Karpas-422 (cell line): ENCODE measurements around the gene NCLN. TPM values are rescaled to one million over a fixed set of nuclear protein-coding genes. Genes with fewer than 3 reads are reported as not detected.

Experiments
- DNase-seq: peaks from one replicate; pipeline ENCODE4 v3.0.0-alpha.2; 2015
- H2AFZ ChIP-seq: fragments of 200-600 bp; sonication (generic); 2 replicates; pipeline ENCODE4 v1.6.1; 2014; ENCODE audit warnings: antibody characterized with exemption, low read length, mixed read lengths
- H3K27ac ChIP-seq: fragments of 200-600 bp; sonication (generic); 2 replicates; pipeline ENCODE4 v1.5.1; 2014; ENCODE audit warnings: mild to moderate bottlenecking, low read length, moderate library complexity
- H3K27me3 ChIP-seq: fragments of 200-600 bp; sonication (generic); 2 replicates; pipeline ENCODE4 v1.6.1; 2014; ENCODE audit warnings: low read length, mixed read lengths
- H3K36me3 ChIP-seq: fragments of 200-600 bp; sonication (generic); 2 replicates; pipeline ENCODE4 v1.6.1; 2014; ENCODE audit warnings: low read length, mixed read lengths; ENCODE audit not compliant: insufficient read depth
- H3K4me1 ChIP-seq: fragments of 200-600 bp; sonication (generic); 2 replicates; pipeline ENCODE4 v1.6.1; 2014; ENCODE audit warnings: mild to moderate bottlenecking, low read length, mixed read lengths
- H3K4me2 ChIP-seq: fragments of 200-600 bp; sonication (generic); 2 replicates; pipeline ENCODE4 v1.6.1; 2014; ENCODE audit warnings: low read length, low read depth, mild to moderate bottlenecking; ENCODE audit not compliant: poor library complexity, severe bottlenecking
- H3K4me3 ChIP-seq: fragments of 200-600 bp; sonication (generic); 2 replicates; pipeline ENCODE4 v1.5.1; 2014; ENCODE audit warnings: mild to moderate bottlenecking, antibody characterized with exemption, low read length, mixed read lengths
- H3K79me2 ChIP-seq: fragments of 200-600 bp; sonication (generic); 2 replicates; pipeline ENCODE4 v1.6.1; 2014; ENCODE audit warnings: mild to moderate bottlenecking, low read length, mixed read lengths
- H3K9ac ChIP-seq: fragments of 200-600 bp; sonication (generic); 2 replicates; pipeline ENCODE4 v1.6.0; 2014; ENCODE audit warnings: low read length
- H3K9me2 ChIP-seq: fragments of 200-600 bp; sonication (generic), shearing (Covaris generic); replicated peaks from 2 replicates; pipeline ENCODE4 v1.6.0; 2014; ENCODE audit warnings: mild to moderate bottlenecking, low read length, moderate library complexity; ENCODE audit not compliant: insufficient read depth
- H3K9me3 ChIP-seq: fragments of 300-700, 200-600 bp; sonication (generic); 2 replicates; pipeline ENCODE4 v1.6.1; 2014; ENCODE audit warnings: low read length, mixed read lengths
- H4K20me1 ChIP-seq: fragments of 200-600 bp; sonication (generic); 2 replicates; pipeline ENCODE4 v1.6.1; 2014; ENCODE audit warnings: mild to moderate bottlenecking, antibody characterized with exemption, low read length, low read depth; ENCODE audit not compliant: insufficient read depth
- total RNA-seq: library from RNA; depleted of rRNA; stranded (reverse); fragments of >200 nt; shearing (Covaris generic); gene quantifications from 2 replicates; pipeline ENCODE4 v1.2.3, GENCODE V29; 2014; ENCODE audit warnings: low replicate concordance

NCLN gene
- total RNA-seq, 1 experiment from 2014 or later: 37.6 TPM

DNA sequence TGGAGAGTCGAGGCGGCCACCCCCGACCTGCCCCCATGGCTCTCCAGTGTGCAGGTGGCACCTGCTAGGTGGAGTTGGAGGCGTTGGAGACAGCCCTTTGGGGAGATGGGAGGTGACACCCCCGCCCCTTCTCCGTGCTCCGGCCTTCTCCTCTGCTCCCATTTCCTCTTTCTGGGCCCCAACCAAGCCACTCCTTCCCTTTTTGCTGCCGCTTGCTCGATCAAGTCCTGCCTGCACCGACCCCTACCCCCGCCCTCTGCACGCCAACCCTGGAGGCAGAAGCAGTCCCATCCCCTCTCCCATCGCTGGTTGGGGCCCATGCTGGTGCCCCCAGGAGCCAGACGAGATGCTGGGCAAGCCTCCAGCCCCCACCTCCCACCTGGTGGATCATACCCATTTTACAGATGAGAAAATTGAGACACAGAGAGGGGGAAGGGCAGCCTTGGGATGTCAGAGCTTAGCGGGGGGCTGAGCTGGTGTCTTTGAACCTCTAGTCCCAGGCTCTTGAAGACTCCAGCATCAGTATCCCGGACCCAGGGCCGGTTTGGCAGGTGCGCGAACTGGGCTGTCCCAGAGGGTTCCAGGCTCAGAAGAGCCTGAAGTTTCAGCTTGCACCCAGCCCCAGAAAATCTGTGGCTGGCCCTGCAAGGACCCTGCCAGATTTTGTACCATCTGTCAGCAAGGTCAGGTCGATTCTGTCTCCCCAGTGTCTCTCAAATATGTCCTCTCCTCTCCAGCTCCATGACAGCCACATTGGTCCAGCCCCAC lies 39.6 kb upstream of the NCLN start:
- Histone ChIP-seq H3K36me3 (no peaks in the 10 kb centered on the region), H3K9ac (no peak overlapping the region), H3K27ac (no peak overlapping the region), H4K20me1 (no peaks in the 10 kb centered on the region), H3K4me1 (no peaks in the 10 kb centered on the region), H3K27me3 (no peaks in the 10 kb centered on the region), H3K4me2 (no peak overlapping the region), H2AFZ (no peak overlapping the region), H3K9me3 (no peaks in the 10 kb centered on the region), H3K9me2 (no peaks in the 10 kb centered on the region), H3K79me2 (no peaks in the 10 kb centered on the region), H3K4me3 (no peak overlapping the region)
- DNase-seq: peak; percentile 50

DNA sequence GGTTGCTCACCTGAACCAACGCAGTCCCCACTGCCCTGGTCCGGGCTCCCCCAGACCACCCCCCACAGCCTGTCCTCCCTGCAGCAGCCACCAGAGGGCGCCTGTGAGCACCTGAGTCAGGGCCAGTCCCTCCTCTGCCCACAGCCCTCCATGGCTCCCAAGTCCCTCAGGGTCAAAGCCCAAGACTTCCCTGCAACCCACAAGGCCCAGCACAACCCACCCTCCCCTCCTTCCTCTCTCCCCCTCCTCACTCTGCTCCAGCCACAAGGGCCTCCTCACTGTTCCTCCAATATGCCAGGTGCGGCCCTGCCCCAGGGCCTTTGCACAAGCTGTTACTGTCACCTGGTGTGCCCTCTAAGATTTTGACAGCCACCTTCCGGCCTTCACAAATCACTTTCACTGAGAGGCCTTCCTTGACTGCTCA lies 39.0 kb upstream of the NCLN start:
- Histone ChIP-seq H3K4me3 (no peak overlapping the region), H4K20me1 (no peaks in the 10 kb centered on the region), H3K27me3 (no peaks in the 10 kb centered on the region), H3K79me2 (no peaks in the 10 kb centered on the region), H3K36me3 (no peaks in the 10 kb centered on the region), H3K4me1 (no peaks in the 10 kb centered on the region), H3K9me3 (no peaks in the 10 kb centered on the region), H3K4me2 (no peak overlapping the region), H2AFZ (no peak overlapping the region), H3K27ac (no peak overlapping the region), H3K9me2 (no peaks in the 10 kb centered on the region), H3K9ac (no peak overlapping the region)
- peak; percentile 69 for DNase-seq

GRCh38 chr19:3148503-3148902 lies 37.2 kb upstream of the NCLN start:
- Histone ChIP-seq H2AFZ (no peak overlapping the region), H3K27me3 (no peaks in the 10 kb centered on the region), H3K27ac (no peak overlapping the region), H3K9me2 (no peaks in the 10 kb centered on the region), H3K9me3 (no peaks in the 10 kb centered on the region), H3K79me2 (no peaks in the 10 kb centered on the region), H3K9ac (no peak overlapping the region), H3K4me3 (no peak overlapping the region), H4K20me1 (no peaks in the 10 kb centered on the region), H3K36me3 (no peaks in the 10 kb centered on the region), H3K4me1 (no peaks in the 10 kb centered on the region), H3K4me2 (no peak overlapping the region)
- no peak for DNase-seq

- Histone ChIP-seq H4K20me1 (no peaks in the 10 kb centered on the region), H3K4me1 (no peaks in the 10 kb centered on the region), H3K36me3 (no peaks in the 10 kb centered on the region), H2AFZ (no peak overlapping the region), H3K27ac (no peak overlapping the region), H3K9me3 (no peaks in the 10 kb centered on the region), H3K27me3 (no peaks in the 10 kb centered on the region), H3K9ac (no peak overlapping the region), H3K4me3 (no peak overlapping the region), H3K4me2 (no peak overlapping the region), H3K79me2 (no peaks in the 10 kb centered on the region), H3K9me2 (no peaks in the 10 kb centered on the region)
- no peak for DNase-seq
These were observed 36.6 kb upstream of the NCLN start for GRCh38 chr19:3149089-3149488.

DNA sequence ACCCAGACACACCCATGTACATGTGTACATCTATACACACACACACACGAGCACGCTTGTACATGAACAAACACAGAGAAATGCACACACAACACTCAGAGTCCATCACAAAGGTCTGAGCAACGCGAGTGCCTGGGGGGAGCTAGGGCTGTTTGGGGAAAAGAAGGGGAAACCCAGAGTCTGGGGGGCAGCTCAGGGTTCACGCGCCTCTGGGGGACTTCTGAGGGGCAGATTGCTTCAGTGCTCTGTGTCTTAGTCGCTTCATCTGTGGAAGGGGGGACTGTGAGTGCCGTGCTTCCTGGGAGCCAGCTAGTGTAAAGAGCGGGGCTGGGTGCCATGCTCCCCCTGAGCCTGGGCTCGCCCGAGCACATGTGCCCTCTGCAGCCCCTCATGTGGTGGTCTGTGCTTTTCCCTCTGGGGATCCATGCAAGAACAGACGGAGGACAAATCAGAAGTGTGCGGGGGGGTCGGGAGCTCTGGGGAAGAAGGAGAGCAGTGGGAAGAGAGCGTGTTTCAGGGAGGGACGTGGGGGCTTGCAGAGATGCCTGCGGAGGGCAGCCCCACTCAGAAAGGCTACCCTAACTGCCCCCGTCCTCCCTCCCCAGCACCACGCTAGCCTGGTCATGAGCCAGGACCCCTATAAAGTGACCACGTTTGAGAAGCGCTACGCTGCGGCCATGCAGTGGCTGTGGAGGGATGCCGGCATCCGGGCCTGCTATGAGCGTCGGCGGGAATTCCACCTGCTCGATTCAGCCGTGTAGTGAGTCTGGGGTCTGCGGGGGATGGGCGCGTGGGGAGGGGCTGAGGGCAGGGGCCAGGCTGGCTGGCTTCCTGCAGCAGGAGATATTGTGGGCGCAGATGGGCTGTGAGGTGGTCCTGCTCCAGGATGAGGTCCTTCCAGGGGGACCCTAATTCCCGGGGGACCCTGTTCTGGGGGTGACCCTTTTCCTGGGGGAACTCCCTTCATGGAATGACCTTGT lies 35.9 kb upstream of the NCLN start:
- Histone ChIP-seq H3K9me3 (no peaks in the 10 kb centered on the region), H3K4me1 (peaks cover 4% of the 10 kb centered on the region), H3K27ac (no peak overlapping the region), H4K20me1 (no peaks in the 10 kb centered on the region), H3K4me3 (no peak overlapping the region), H3K27me3 (no peaks in the 10 kb centered on the region), H3K4me2 (no peak overlapping the region), H3K79me2 (no peaks in the 10 kb centered on the region), H3K9me2 (no peaks in the 10 kb centered on the region), H3K36me3 (no peaks in the 10 kb centered on the region), H3K9ac (no peak overlapping the region), H2AFZ (no peak overlapping the region)
- DNase-seq: no peak

GRCh38 chr19:3150739-3151329 lies 34.9 kb upstream of the NCLN start:
- H3K9ac ChIP-seq: no peak overlapping the region
- no peaks in the 10 kb centered on the region for H3K36me3 ChIP-seq
- H3K27ac ChIP-seq: no peak overlapping the region
- no peak overlapping the region for H2AFZ ChIP-seq
- no peaks in the 10 kb centered on the region for H3K9me2 ChIP-seq
- H3K27me3 ChIP-seq: no peaks in the 10 kb centered on the region
- H3K4me3 ChIP-seq: no peak overlapping the region
- H3K4me2 ChIP-seq: no peak overlapping the region
- DNase-seq: no peak
- no peaks in the 10 kb centered on the region for H3K9me3 ChIP-seq
- peaks cover 10% of the 10 kb centered on the region for H3K4me1 ChIP-seq
- H4K20me1 ChIP-seq: no peaks in the 10 kb centered on the region
- no peaks in the 10 kb centered on the region for H3K79me2 ChIP-seq

DNA sequence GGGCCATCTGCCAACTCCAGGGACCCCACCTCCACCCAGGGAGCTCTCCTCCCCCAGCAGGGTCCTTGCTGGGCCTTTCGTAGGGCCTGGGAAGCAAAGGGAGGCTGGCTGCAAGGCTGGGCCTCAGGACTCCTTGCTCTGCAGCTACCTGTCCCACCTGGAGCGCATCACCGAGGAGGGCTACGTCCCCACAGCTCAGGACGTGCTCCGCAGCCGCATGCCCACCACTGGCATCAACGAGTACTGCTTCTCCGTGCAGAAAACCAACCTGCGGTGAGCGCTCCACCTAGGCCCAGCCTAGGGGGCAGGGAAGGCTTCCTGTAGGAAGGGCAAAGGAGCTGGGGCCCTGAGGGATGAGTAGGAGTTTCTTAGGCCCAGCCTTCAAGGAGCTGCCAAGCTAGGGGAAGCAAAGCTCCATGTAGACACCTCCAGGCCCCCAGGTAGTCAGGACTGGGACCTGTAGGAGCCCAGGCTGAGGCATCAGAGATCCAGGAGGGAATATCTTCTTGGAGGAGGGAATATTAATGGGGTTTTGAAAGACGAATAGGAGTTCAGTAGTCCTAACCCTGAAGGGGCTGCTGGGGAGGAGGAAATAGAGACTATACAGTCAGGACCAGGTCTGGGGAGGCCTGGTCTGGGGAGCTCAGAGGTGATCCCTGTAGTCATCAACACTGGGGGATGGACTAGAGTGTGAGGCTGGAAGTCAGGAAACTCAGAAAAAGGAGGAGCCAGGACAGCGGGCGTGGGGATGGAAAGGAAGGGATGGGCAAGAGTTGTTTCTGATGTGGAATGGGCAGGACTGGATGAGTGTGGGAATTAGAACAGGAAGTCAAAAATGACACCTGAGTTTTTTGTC lies 33.9 kb upstream of the NCLN start:
- no peak overlapping the region for H3K4me3 ChIP-seq
- H3K9ac ChIP-seq: no peak overlapping the region
- no peaks in the 10 kb centered on the region for H3K9me2 ChIP-seq
- H3K9me3 ChIP-seq: no peaks in the 10 kb centered on the region
- no peak overlapping the region for H2AFZ ChIP-seq
- no peak overlapping the region for H3K27ac ChIP-seq
- DNase-seq: no peak
- no peak overlapping the region for H3K4me2 ChIP-seq
- H3K4me1 ChIP-seq: peaks cover 10% of the 10 kb centered on the region
- H3K36me3 ChIP-seq: no peaks in the 10 kb centered on the region
- no peaks in the 10 kb centered on the region for H4K20me1 ChIP-seq
- H3K27me3 ChIP-seq: no peaks in the 10 kb centered on the region
- H3K79me2 ChIP-seq: no peaks in the 10 kb centered on the region
